Neural progenitor cell (in vitro differentiated cells): ENCODE data around the gene ARHGAP40. TPM values are rescaled to one million over a fixed set of nuclear protein-coding genes. Genes with fewer than 3 reads are reported as not detected.
A peak's percentile ranks its signal among the peaks of the same experiment; 100 is the strongest.

ENCODE experiments used
- DNase-seq: peaks from one replicate; pipeline ENCODE4 v3.0.0-alpha.2; 2016; ENCODE audit warnings: low spot score
- H2AFZ ChIP-seq: fragments of 200-600 bp; sonication (generic); replicated peaks from 2 replicates; pipeline ENCODE4 v1.6.1; 2016; ENCODE audit warnings: antibody characterized with exemption
- H3F3A ChIP-seq: fragments of 200-600 bp; sonication (generic); 2 replicates; pipeline ENCODE4 v1.6.1; 2016; ENCODE audit warnings: antibody characterized with exemption, low read depth
- H3K27ac ChIP-seq: fragments of 200-600 bp; sonication (generic); 2 replicates; pipeline ENCODE4 v1.5.1; 2016; ENCODE audit warnings: mild to moderate bottlenecking
- H3K27me3 ChIP-seq: fragments of 200-600 bp; sonication (generic); 2 replicates; pipeline ENCODE4 v1.6.1; 2016; ENCODE audit warnings: mild to moderate bottlenecking, moderate library complexity
- H3K36me3 ChIP-seq: fragments of 200-600 bp; sonication (generic); 2 replicates; pipeline ENCODE4 v1.5.1; 2016
- H3K4me1 ChIP-seq: fragments of 200-600 bp; sonication (generic); 2 replicates; pipeline ENCODE4 v1.6.1; 2016; ENCODE audit warnings: mixed run types
- H3K4me2 ChIP-seq: fragments of 200-600 bp; sonication (generic); 2 replicates; pipeline ENCODE4 v1.6.1; 2016
- H3K4me3 ChIP-seq: fragments of 200-600 bp; sonication (generic); 2 replicates; pipeline ENCODE4 v1.5.1; 2016
- H3K79me2 ChIP-seq: fragments of 200-600 bp; sonication (generic); 2 replicates; pipeline ENCODE4 v1.6.1; 2016; ENCODE audit warnings: low read depth
- H3K9ac ChIP-seq: fragments of 200-600 bp; sonication (generic); 2 replicates; pipeline ENCODE4 v1.6.1; 2016
- H3K9me3 ChIP-seq: fragments of 200-600 bp; sonication (generic); 2 replicates; pipeline ENCODE4 v1.5.1; 2016; ENCODE audit warnings: low read depth
- H4K20me1 ChIP-seq: fragments of 200-600 bp; sonication (generic); 2 replicates; pipeline ENCODE4 v1.6.1; 2016; ENCODE audit warnings: low read depth
- H3K27ac Mint-ChIP-seq: 3 replicates; pipeline ENCODE4 v1.8.0; 2021; ENCODE audit warnings: mixed read lengths
- H3K27me3 Mint-ChIP-seq: 2 replicates; pipeline ENCODE4 v1.8.0; 2022; ENCODE audit warnings: low read depth, mild to moderate bottlenecking, inconsistent platforms, moderate library complexity, mixed read lengths; ENCODE audit not compliant: insufficient read depth
- H3K36me3 Mint-ChIP-seq: 3 replicates; pipeline ENCODE4 v1.8.0; 2021; ENCODE audit warnings: mixed read lengths
- H3K4me1 Mint-ChIP-seq: 3 replicates; pipeline ENCODE4 v1.8.0; 2021; ENCODE audit warnings: mixed read lengths
- H3K4me3 Mint-ChIP-seq: 3 replicates; pipeline ENCODE4 v1.8.0; 2021; ENCODE audit warnings: mild to moderate bottlenecking, moderate library complexity, mixed read lengths
- H3K9me3 Mint-ChIP-seq: 3 replicates; pipeline ENCODE4 v1.8.0; 2020; ENCODE audit warnings: mixed read lengths
- EZH2 ChIP-seq: fragments of 200-600 bp; sonication (generic); IDR thresholded peaks from 2 replicates; pipeline ENCODE4 v1.6.1; 2017; ENCODE audit warnings: antibody characterized with exemption, mild to moderate bottlenecking, moderate library complexity
- EZH2phosphoT487 ChIP-seq: fragments of 200-600 bp; sonication (generic); IDR thresholded peaks from 2 replicates; pipeline ENCODE4 v1.6.1; 2017; ENCODE audit warnings: antibody characterized with exemption
- total RNA-seq: library from RNA; depleted of rRNA; stranded (reverse); fragments of >200 nt; gene quantifications from 2 replicates; pipeline ENCODE4 v1.2.3, GENCODE V29; 2015; ENCODE audit warnings: low replicate concordance
- TF ChIP-seq, protein P1 (sequence below): fragments of 200-600 bp; sonication (generic); IDR thresholded peaks from 2 replicates; pipeline ENCODE4 v1.5.1; 2017; ENCODE audit warnings: antibody characterized with exemption, mild to moderate bottlenecking

Gene ARHGAP40
- total RNA-seq, 1 donor from 2014 or later, result not detected

DNA sequence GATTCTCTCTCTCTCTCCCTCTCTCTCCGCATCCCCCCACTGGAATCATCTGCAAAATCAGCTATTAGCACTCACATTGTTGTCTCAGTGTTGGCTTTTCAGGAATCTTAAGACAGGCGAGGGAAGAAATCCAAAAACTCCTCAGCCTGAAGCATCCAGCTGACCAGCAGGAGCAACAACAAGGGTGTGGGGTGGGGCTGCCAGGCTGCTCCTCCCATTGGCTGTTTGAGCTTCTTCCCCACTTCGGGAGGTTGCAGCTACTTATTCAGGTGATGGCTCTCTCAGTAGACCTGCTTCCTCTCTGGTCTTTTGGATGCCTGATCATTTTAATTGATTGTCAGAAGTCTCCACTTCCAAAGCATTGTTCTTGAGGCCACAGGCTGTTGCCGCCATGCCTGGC lies 98.5 kb downstream of the ARHGAP40 start:
- Histone ChIP-seq H4K20me1 (no peaks in the 10 kb centered on the region), H3K27me3 (peaks cover 37% of the 10 kb centered on the region), H2AFZ (no peak overlapping the region), H3F3A (peaks cover 6% of the 10 kb centered on the region), H3K27ac (no peak overlapping the region), H3K4me2 (peak overlapping the region; percentile 38), H3K4me3 (no peak overlapping the region), H3K36me3 (no peaks in the 10 kb centered on the region), H3K9ac (no peak overlapping the region), H3K4me1 (peaks cover 13% of the 10 kb centered on the region), H3K79me2 (no peaks in the 10 kb centered on the region), H3K9me3 (no peaks in the 10 kb centered on the region)
- no peaks in the 10 kb centered on the region for H3K36me3 Mint-ChIP-seq
- no peak overlapping the region for H3K27ac Mint-ChIP-seq
- H3K9me3 Mint-ChIP-seq, result peaks cover 4% of the 10 kb centered on the region
- no peaks in the 10 kb centered on the region for H3K4me1 Mint-ChIP-seq
- no peak overlapping the region for H3K4me3 Mint-ChIP-seq
- peaks cover 13% of the 10 kb centered on the region for H3K27me3 Mint-ChIP-seq
- TF ChIP-seq, protein P1, sequence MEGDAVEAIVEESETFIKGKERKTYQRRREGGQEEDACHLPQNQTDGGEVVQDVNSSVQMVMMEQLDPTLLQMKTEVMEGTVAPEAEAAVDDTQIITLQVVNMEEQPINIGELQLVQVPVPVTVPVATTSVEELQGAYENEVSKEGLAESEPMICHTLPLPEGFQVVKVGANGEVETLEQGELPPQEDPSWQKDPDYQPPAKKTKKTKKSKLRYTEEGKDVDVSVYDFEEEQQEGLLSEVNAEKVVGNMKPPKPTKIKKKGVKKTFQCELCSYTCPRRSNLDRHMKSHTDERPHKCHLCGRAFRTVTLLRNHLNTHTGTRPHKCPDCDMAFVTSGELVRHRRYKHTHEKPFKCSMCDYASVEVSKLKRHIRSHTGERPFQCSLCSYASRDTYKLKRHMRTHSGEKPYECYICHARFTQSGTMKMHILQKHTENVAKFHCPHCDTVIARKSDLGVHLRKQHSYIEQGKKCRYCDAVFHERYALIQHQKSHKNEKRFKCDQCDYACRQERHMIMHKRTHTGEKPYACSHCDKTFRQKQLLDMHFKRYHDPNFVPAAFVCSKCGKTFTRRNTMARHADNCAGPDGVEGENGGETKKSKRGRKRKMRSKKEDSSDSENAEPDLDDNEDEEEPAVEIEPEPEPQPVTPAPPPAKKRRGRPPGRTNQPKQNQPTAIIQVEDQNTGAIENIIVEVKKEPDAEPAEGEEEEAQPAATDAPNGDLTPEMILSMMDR, result no peak
- TF ChIP-seq EZH2 (no peak), EZH2phosphoT487 (no peak)
- DNase-seq, result no peak

Other genes starting within 250 kb of the ARHGAP40 start
- 8.0 and 12.8 TPM in 2 replicates for gene SNHG17, start 166.5 kb upstream of the ARHGAP40 start, total RNA-seq
- 27.3 and 39.1 TPM in 2 replicates for gene RALGAPB, start 129.0 kb upstream of the ARHGAP40 start, total RNA-seq
- gene ADIG, start 20.6 kb upstream of the ARHGAP40 start, total RNA-seq, result not detected in 2 replicates
- 0.04 and 0.37 TPM in 2 replicates for gene SLC32A1, start 122.7 kb downstream of the ARHGAP40 start, total RNA-seq
- 9.2 and 14.9 TPM in 2 replicates for gene ACTR5, start 146.7 kb downstream of the ARHGAP40 start, total RNA-seq
- gene PPP1R16B, start 203.9 kb downstream of the ARHGAP40 start, total RNA-seq, result 0.95 and 1.6 TPM in 2 replicates